GM19193 (cell line): ENCODE results near the gene PRMT7.

Experiments
- POLR2A ChIP-seq: IDR thresholded peaks from 4 replicates; pipeline ENCODE4 v1.6.1; 2011; ENCODE audit not compliant: insufficient read depth, insufficient read length; ENCODE audit errors: extremely low read depth

Gene PRMT7

DNA sequence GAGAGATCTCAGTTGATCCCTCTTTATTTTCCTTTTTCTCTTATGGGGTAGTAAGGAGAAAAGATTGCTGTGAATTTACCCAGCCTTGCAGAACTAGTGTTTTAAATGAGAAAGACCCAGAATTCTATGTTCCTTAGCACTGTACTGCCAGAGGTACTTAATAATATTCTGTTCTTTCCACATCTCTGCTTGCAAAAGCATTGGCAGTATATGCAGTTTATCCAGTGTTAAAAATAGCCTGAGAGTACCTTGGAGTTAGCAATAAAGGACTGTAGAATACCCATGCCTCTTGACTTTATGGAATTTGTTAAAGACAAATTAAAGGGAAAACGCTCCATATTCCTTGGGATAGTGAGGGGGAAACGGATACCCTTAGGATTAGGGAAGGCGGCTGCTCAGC is 34.6 kb upstream of the PRMT7 start:
- no peak for TF ChIP-seq POLR2A

DNA sequence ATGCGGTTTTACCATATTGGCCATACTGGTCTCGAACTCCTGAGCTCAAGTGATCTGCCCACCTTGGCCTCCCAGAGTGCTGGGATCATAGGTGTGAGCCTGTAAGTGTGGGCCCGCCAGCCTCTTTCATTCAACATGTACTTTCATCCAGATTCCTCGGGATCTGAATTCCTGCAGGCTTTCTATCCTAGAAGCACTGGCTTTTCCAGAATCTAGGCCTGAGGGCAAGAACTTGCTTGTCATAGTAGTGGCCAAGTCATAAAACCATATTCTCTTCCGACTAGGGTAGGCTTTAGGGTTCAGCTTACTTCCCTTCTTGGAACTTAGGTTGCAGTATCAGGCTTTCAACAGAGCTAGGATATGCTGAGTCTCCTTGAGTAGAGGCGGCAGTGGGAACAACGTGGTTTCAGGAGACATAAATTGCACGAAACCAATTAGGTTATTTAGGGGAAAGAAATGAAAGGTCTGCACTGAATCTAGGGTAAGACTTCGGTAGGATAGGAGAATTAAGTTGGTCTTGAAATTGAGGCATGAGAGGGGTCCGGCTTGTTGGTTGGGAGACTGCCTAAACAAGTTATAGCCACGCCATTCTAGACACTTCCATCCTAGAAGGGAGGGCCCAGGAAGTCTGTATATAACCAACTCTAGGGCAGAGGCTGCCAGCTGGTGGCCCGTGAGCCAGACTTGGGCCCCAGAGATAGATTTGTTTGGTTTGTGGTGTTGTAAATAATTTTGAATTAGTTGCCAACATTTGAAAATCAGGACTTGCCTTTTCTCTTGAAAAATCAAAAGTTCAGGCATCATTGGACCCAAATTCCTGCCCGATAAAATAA is 30.9 kb upstream of the PRMT7 start:
- TF ChIP-seq POLR2A: no peak

DNA sequence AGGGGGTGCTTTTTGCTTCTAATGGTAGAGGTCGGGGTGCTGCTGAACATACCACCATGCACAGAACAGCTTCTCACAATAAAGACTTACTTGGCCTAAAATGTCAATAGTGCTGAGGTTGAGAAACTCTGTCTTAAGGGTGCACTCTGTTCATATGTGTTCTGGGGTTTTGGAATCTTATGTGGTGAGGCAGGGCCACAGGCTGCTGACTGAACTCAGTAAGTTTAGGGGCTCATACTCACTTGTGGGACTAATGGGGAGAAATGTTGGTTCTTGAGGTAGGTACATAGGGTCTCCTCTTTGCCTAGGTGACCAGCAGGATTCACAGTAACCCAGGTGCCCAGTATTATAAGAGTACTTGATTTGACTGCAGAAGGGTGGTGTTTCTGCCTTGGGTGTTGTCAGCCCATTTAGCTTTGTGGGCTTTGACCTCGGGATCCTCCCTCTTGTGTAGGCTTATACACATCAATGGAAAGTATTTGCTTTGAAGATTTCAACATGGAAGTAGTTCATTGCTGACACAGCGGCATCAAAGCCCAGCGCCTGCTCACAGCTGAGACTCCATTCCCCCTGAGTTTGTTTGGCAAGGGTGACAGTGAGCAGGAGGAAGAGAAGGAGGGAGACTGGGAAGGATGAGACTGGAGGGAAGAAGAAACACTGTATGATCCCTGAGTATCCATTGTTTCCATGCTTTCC is 29.3 kb upstream of the PRMT7 start:
- no peak for TF ChIP-seq POLR2A

DNA sequence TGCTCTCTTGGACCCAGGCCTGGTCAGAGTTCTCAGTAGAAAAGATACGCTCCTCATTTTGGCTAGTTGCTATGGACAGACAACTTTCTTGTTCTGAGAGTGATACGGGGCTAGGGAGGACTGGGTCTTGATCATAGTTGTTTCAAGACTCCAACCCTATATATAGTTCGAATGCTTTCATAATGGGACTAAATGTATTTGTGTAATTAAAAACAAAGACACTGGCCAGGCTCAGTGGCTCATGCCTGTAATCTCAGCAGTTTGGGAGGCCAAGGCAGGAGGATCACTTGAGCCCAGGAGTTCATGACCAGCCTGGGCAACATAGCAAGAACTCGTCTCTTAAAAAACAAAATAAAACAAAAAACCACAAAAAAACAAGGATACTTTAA is 28.8 kb upstream of the PRMT7 start:
- no peak for TF ChIP-seq POLR2A

DNA sequence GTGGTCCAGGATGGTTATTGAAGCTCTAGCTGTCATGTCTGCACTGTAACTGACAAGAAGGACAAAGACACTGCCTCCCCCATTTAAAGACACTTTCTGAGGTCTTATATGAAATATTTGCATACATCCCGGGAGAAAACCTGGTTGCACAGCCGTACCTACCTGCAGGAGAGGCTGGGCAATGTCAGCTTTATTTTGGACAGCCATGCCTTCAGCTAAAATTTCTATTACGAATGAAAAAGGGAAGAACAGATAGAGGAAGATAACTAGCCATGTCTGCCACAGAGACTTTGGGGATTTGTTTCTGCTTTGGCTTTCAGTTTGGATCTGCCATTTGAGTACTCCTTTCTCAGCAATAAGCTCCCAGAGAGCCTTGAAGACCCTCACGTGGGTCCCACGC is 27.5 kb upstream of the PRMT7 start:
- TF ChIP-seq POLR2A: no peak

DNA sequence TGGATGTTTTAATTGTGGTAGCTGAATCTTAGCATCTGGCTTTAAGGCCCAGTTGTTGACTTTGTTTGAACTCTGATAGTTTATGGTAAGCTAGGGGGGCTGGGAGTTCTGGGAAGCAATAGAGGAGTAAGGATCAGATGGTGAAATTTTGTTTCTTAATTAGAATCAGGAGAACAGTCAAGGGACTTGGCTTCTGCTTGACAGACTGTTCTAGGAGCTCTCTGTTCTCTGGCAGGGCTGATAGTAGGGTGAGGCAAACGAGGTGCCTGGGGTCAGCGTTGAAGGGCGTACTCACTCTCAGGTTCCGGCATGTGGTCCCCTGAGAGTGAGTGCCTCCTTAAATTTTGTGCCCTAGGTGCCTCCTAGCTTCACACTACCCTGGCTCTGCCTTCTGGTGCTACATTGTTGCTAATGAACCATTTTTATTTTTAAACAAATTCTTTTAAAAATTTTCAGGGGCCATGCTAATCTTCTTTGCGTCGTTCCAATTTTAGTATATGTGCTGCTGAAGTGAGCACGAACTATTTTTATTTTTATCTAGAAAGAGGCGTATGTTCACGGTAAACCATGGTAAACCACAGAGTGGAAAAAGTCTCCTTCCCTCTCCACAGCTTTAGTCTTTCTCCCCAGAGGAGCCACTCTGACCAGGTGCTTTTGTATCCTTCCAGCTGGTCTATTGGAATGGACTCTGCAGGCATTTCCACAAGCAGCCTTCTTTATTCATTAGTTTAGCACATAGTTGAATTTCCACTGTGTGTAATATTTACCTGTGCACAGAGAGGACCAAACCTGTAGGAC is 26.8 kb upstream of the PRMT7 start:
- peak; percentile 39 for TF ChIP-seq POLR2A

DNA sequence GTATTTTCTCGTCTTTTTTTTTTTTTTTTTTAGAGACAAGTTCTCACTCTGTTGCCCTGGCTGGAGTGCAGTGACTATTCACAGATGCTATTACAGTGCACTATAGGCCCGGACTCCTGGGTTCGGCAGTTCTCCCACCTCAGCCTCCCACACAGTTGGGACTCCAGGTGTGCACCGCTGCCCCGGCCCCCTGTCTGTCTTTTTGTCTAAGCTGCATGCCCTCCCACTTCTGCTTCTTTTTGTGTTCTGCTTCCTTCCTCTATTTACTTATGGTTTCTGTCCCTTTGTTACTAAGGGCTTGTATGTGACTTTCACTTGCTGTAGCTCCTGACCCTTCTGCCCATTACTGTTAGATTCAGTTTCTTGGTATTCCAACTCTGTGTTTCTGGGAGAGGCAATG is 26.0 kb upstream of the PRMT7 start:
- no peak for TF ChIP-seq POLR2A

DNA sequence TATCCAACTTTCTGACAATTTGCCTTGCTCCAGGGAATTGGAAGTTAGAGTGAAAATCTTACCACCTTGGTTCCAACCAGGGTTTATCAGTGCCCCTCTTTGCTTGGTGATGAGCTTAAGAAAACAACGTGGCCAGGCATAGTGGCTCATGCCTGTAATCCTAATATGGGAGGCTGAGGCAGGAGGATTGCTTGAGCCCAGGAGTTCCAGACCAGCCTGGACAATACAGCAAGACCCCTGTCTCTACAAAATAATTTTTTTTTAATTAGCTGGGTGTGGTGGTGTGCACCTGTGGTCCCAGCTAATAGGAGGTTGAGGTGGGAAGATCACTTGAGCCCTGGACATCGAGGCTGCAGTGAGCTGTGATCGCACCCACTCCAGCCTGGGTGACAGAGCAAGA is 25.1 kb upstream of the PRMT7 start:
- no peak for TF ChIP-seq POLR2A

DNA sequence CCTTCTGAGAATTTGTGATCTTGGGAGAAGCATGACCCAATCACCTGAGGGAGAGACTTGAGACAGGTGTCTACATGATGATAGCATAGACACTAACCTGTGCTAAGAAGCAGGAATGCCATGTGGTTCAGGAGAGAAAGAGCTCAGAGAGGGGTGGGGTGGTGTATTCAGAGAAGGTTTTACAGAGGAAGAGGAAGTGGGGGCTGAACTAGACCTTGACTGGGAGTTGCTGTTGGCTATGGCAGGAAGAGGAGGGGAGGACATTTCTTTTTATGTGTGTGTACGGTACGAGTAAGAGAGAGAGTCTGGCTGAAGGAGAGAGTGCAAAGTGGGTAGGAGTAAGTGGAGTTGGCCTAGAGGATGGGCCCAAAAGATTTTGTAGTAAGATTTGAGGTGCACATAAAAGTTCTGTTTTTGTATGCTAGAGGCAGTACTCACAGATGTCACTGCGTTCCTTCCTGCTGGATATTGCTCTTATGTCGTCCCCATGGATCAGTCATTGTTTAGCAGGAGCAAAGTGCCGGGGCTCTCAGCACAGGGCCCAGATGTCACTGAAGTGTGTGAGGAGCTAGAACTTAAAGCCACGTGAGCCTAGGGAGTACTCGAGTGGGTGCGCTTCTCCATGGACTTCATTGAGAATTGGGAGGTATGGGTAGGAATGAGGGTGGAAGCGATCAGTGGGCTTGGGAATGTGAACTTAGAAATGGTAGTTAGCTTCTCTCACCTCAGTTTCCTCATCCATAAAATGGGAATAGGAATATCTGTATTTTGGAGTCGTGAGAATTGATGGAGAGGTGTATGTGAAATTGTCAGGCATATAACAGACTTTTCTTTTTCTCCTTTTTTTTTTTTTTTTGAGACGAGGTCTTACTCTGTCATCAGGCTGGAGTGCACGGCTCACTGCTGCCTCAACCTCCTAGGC is 24.4 kb upstream of the PRMT7 start:
- TF ChIP-seq POLR2A: no peak

DNA sequence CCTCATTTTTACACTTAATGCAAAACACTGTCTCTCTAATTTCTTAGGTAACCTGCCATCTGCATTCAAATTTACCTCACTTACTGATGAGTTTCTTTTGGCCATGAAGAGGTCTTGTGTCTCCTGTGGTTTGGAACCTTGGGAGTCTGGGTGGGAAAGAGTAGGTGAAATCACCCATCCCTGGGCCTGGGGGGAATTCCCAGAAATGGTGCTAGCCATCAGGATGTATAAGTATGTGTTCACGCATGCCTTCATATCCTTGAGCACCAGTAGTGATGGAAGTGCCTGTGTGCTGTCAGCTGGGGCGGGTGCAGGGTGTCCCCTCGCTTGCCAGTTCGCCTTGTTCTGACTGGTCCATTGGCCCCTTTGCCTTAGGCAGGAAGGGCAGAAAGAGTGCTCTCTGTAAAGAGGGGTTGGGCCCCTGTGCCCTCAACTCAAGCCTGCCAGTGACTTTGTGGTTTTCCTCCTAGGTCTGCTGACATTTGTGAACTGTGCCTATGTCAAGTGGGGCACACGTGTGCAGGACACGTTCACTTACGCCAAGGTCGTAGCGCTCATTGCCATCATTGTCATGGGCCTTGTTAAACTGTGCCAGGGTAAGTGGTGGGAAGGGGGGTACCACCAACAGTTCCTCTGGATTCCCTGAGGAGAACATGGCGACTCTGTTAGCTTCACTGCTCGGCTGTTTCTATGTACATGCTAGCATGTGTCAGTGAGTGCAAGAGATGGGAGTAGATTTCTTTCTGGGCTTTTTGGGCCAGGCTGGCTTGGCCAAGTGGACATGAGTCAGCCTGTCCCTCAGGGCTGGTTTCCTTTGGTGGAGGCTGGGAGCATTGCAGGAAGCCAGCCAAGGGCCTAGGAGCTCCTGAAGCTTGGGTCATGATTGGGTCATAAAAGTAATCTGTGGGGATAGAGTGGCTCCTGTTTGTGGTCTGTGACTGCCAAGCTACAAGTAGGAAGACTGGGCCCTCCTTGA is 23.3 kb upstream of the PRMT7 start:
- no peak for TF ChIP-seq POLR2A

DNA sequence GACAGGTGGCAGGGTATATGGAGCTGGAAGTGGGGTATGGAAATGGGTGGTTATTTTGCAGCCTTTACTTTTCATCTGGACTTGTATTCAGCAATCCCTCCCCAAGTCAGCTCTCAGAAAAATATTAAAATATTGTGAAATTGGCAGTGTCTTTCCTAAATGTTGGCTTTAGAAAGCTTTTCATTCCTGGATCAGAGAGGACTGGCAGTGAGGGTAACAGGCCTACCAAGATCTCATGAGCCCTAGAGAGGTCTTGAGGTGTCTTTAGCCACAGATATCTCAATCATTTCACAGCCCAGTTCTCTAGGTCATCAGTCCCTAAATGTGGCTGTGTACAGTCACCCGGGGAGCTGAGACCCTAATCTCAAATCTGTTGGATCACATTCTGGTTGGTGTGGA is 22.6 kb upstream of the PRMT7 start:
- TF ChIP-seq POLR2A: no peak

DNA sequence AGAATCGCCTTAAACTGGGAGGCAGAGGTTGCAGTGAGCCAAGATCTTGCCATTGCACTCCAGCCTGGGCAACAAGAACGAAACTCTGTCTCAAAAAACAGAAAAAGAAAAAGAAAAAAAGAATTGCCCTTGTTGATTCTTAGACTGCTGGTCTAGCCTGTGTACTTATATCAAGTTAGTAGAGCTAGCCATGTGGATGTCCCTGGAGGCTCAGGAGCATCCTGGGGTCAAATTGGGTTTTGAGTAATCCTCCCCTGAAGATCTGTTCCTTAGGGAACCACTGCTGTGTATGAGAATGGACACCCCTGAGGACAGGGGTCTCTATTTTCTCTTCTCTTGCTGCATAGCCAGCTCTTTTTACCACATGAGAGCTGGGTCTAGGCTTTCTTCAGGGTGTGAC is 21.6 kb upstream of the PRMT7 start:
- no peak for TF ChIP-seq POLR2A

DNA sequence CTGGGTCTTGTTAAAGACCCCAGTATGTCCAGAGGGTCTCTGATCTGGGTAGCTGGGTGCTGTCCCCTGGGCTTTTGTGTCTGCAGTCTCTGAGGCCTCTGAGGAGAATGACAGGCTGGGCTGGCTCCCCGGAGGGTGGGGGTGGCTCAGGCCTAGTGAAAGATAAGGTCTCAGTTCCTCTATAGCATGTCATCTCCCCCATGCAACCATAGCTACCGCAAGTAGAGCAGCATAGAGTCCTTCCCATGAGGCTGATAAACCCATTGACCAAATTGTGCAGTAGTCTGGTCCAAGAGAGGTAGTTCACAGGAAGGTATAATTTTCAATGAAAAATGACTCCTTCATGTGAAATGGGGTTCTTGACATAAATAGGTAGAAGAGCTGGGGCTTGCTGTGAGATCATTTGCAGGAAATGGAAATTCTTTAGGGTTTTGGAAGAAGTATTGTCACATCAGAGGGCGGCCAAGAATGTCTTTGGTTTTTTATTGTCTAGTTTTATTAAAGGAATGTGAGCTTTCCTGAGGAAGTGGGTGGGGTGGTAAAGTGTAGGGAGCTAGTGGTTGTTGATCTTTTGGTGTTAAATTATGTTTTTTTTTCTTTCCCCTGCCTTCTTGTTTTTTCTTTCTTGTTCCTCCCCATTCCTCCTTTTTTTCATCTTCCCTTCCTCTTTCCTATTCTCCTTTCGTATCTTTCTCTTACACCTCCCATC is 21.0 kb upstream of the PRMT7 start:
- no peak for TF ChIP-seq POLR2A
